OCI-LY1 (cell line): ENCODE data around the gene IQSEC1.

Experiments
- H2AFZ ChIP-seq: fragments of 200-600 bp; sonication (generic), shearing (Covaris generic); 2 replicates; pipeline ENCODE4 v1.6.0; 2014; ENCODE audit warnings: antibody characterized with exemption, mild to moderate bottlenecking, low read length
- H3F3A ChIP-seq: fragments of 200-600 bp; sonication (generic), shearing (Covaris generic); 2 replicates; pipeline ENCODE4 v1.6.0; 2014; ENCODE audit warnings: mild to moderate bottlenecking, antibody characterized with exemption, low read length, moderate library complexity; ENCODE audit not compliant: insufficient read depth
- H3K27ac ChIP-seq: fragments of 200-600 bp; sonication (generic); 2 replicates; pipeline ENCODE4 v1.5.1; 2014; ENCODE audit warnings: low read length, mixed run types, mild to moderate bottlenecking, low read depth; ENCODE audit not compliant: poor library complexity, severe bottlenecking
- H3K27me3 ChIP-seq: fragments of 200-600 bp; sonication (generic); 2 replicates; pipeline ENCODE4 v1.6.0; 2014; ENCODE audit warnings: antibody characterized with exemption, mild to moderate bottlenecking, low read length, moderate library complexity; ENCODE audit not compliant: insufficient read depth
- H3K36me3 ChIP-seq: fragments of 200-600 bp; sonication (generic); 2 replicates; pipeline ENCODE4 v1.6.1; 2014; ENCODE audit warnings: mild to moderate bottlenecking, antibody characterized with exemption, low read length, moderate library complexity, mixed read lengths; ENCODE audit not compliant: insufficient read depth
- H3K4me1 ChIP-seq: fragments of 200-600 bp; sonication (generic); 2 replicates; pipeline ENCODE4 v1.5.1; 2014; ENCODE audit warnings: mild to moderate bottlenecking, low read length, moderate library complexity; ENCODE audit not compliant: insufficient read depth, severe bottlenecking
- H3K4me2 ChIP-seq: fragments of 200-600 bp; sonication (generic), shearing (Covaris generic); 2 replicates; pipeline ENCODE4 v1.6.1; 2014; ENCODE audit warnings: low read length
- H3K4me3 ChIP-seq: fragments of 200-600 bp; sonication (generic); 2 replicates; pipeline ENCODE4 v1.5.1; 2014; ENCODE audit warnings: low read length, low read depth, mild to moderate bottlenecking, mixed read lengths; ENCODE audit not compliant: poor library complexity, severe bottlenecking
- H3K79me2 ChIP-seq: fragments of 200-600 bp; shearing (Covaris generic); 2 replicates; pipeline ENCODE4 v1.6.1; 2016; ENCODE audit warnings: mixed run types, low read length, mixed read lengths; ENCODE audit not compliant: insufficient read depth
- H3K9ac ChIP-seq: fragments of 200-600 bp; sonication (generic), shearing (Covaris generic); 2 replicates; pipeline ENCODE4 v1.6.1; 2014; ENCODE audit warnings: mild to moderate bottlenecking, low read length, mixed read lengths
- H3K9me2 ChIP-seq: fragments of 200-600 bp; sonication (generic), shearing (Covaris generic); 2 replicates; pipeline ENCODE4 v1.6.1; 2014; ENCODE audit warnings: low read depth, mild to moderate bottlenecking, low read length, mixed read lengths
- H3K9me3 ChIP-seq: fragments of 200-600 bp; shearing (Covaris generic); 2 replicates; pipeline ENCODE4 v1.6.1; 2014; ENCODE audit warnings: low read length, mixed read lengths
- H4K20me1 ChIP-seq: fragments of 200-600 bp; sonication (generic), shearing (Covaris generic); 2 replicates; pipeline ENCODE4 v1.6.0; 2016; ENCODE audit warnings: mild to moderate bottlenecking, low read length; ENCODE audit not compliant: insufficient read depth
- CTCF ChIP-seq: fragments of 200-600 bp; sonication (generic), shearing (Covaris generic); IDR thresholded peaks from 2 replicates; pipeline ENCODE4 v1.5.1; 2017; ENCODE audit warnings: mild to moderate bottlenecking, antibody characterized with exemption, low read length, moderate library complexity, mixed read lengths
- EZH2 ChIP-seq: fragments of 200-600 bp; sonication (generic), shearing (Covaris generic); IDR thresholded peaks from 2 replicates; pipeline ENCODE4 v1.8.0; 2017; ENCODE audit warnings: borderline replicate concordance, mixed run types, mild to moderate bottlenecking, antibody characterized with exemption, low read length, moderate library complexity, mixed read lengths

Gene IQSEC1

GRCh38 chr3:12893852-12894251 is 179.4 kb downstream of the IQSEC1 start:
- Histone ChIP-seq H3K79me2 (no peaks in the 10 kb centered on the region), H3K4me2 (no peak overlapping the region), H3K4me3 (no peak overlapping the region), H3K4me1 (no peaks in the 10 kb centered on the region), H3K36me3 (no peaks in the 10 kb centered on the region), H2AFZ (no peak overlapping the region), H4K20me1 (no peaks in the 10 kb centered on the region), H3K9me2 (no peaks in the 10 kb centered on the region), H3K27ac (no peak overlapping the region), H3F3A (no peaks in the 10 kb centered on the region), H3K27me3 (0 out of 2 replicates have a peak, but pooled peaks cover 16% of the 10 kb centered on the region), H3K9ac (no peak overlapping the region), H3K9me3 (no peaks in the 10 kb centered on the region)
- no peak for TF ChIP-seq CTCF
- TF ChIP-seq EZH2: no peak

- H4K20me1 ChIP-seq: no peaks in the 10 kb centered on the region
- H3K4me1 ChIP-seq: no peaks in the 10 kb centered on the region
- H3K9ac ChIP-seq: no peak overlapping the region
- no peaks in the 10 kb centered on the region for H3K79me2 ChIP-seq
- TF ChIP-seq EZH2 (no peak), CTCF (no peak)
- no peaks in the 10 kb centered on the region for H3K9me2 ChIP-seq
- H3K36me3 ChIP-seq: no peaks in the 10 kb centered on the region
- H3F3A ChIP-seq: no peaks in the 10 kb centered on the region
- 0 out of 2 replicates have a peak, but pooled peaks cover 16% of the 10 kb centered on the region for H3K27me3 ChIP-seq
- no peak overlapping the region for H3K4me3 ChIP-seq
- H3K9me3 ChIP-seq: no peaks in the 10 kb centered on the region
- no peak overlapping the region for H3K27ac ChIP-seq
- H3K4me2 ChIP-seq: no peak overlapping the region
- H2AFZ ChIP-seq: no peak overlapping the region
Measured at GRCh38 chr3:12893247-12893646, 180.0 kb downstream of the IQSEC1 start.

- no peaks in the 10 kb centered on the region for H3K4me1 ChIP-seq
- H3F3A ChIP-seq: no peaks in the 10 kb centered on the region
- no peak overlapping the region for H3K4me3 ChIP-seq
- H4K20me1 ChIP-seq: no peaks in the 10 kb centered on the region
- H3K9me3 ChIP-seq: no peaks in the 10 kb centered on the region
- no peak overlapping the region for H3K9ac ChIP-seq
- 0 out of 2 replicates have a peak, but pooled peaks cover 16% of the 10 kb centered on the region for H3K27me3 ChIP-seq
- H2AFZ ChIP-seq: no peak overlapping the region
- no peaks in the 10 kb centered on the region for H3K36me3 ChIP-seq
- no peak overlapping the region for H3K4me2 ChIP-seq
- TF ChIP-seq EZH2 (no peak), CTCF (no peak)
- no peaks in the 10 kb centered on the region for H3K79me2 ChIP-seq
- H3K9me2 ChIP-seq: no peaks in the 10 kb centered on the region
- no peak overlapping the region for H3K27ac ChIP-seq
Measured at GRCh38 chr3:12892840-12893189, 180.4 kb downstream of the IQSEC1 start.
